NCI-H2029 treated with DMSO at 0.1 percent for 48 hours (cell line): ENCODE measurements around the gene PRADC1.
"Not testable (repeated sequence)": the region's sequence is repeated elsewhere in the genome, so short reads cannot be mapped to it uniquely, and the experiment has no call there.

Experiments used
- DNase-seq: peaks from one replicate; lab custom pipeline; 2025; lab: John Stamatoyannopoulos, UW

PRADC1 gene

GRCh38 chr2:73202156-73203054 lies 30.6 kb downstream of the PRADC1 start, which contains the start of gene NOTO:
TSS of gene NOTO (plus strand) at chr2:73202574. CDS start at chr2:73202667, 93 bp downstream.
- no peak for DNase-seq

- not testable (repeated sequence) for DNase-seq
Observed at GRCh38 chr2:73200281-73200680, 32.8 kb downstream of the PRADC1 start.

- DNase-seq: no peak
Observed at GRCh38 chr2:73197579-73197978, 35.5 kb downstream of the PRADC1 start.

- no peak for DNase-seq
Observed at GRCh38 chr2:73187549-73187948, 45.5 kb downstream of the PRADC1 start.

- DNase-seq: no peak
Observed at GRCh38 chr2:73185965-73186364, 47.1 kb downstream of the PRADC1 start.
